Gastroesophageal sphincter (tissue), 4 donors: ENCODE results near the gene GSAP. TPM values are rescaled to one million over a fixed set of nuclear protein-coding genes. Genes with fewer than 3 reads are reported as not detected.

ENCODE experiments used
- ATAC-seq: fragments of 150-250 bp; one replicate; pipeline ENCODE4 v1.9.1; 2016; ENCODE audit warnings: mild to moderate bottlenecking, moderate library complexity
- H3K27ac ChIP-seq, 4 donors: fragments of 200-600 bp; sonication (generic) in 3 of 4; 1 replicate in 3 of 4; 2 replicates in 1 of 4; pipeline ENCODE4 v1.5.1; 2016 to 2019
- H3K27me3 ChIP-seq: fragments of 200-600 bp; sonication (generic); one replicate; pipeline ENCODE4 v1.5.1; 2019
- H3K36me3 ChIP-seq, 2 donors: fragments of 200-600 bp; sonication (generic); one replicate each; pipeline ENCODE4 v1.5.1; 2019; ENCODE audit warnings: control low read depth in 1 of 2
- H3K4me1 ChIP-seq, 3 donors: fragments of 200-600 bp; sonication (generic); 1 replicate in 2 of 3; 2 replicates in 1 of 3; pipeline ENCODE4 v1.5.1; 2016 to 2019; ENCODE audit warnings: control low read depth in 2 of 3
- H3K4me3 ChIP-seq, 2 donors: fragments of 200-600 bp; sonication (generic); one replicate each; pipeline ENCODE4 v1.5.1; 2019; ENCODE audit warnings: mild to moderate bottlenecking in 1 of 2, moderate library complexity in 1 of 2
- H3K9me3 ChIP-seq, 3 donors: fragments of 200-600 bp; sonication (generic); one replicate each; pipeline ENCODE4 v1.5.1; 2017 to 2019; ENCODE audit warnings: control low read depth in 2 of 3
- EP300 ChIP-seq: sonication (generic); formaldehyde crosslinking; IDR thresholded peaks from one replicate; pipeline ENCODE4 v1.6.1; 2017; ENCODE audit warnings: antibody characterized with exemption, mild to moderate bottlenecking
- POLR2A ChIP-seq, 2 donors: fragments of 450-650 bp; IDR thresholded peaks; one replicate each; pipeline ENCODE4 v1.6.1; 2017; ENCODE audit warnings: antibody characterized with exemption in 2 of 2, mild to moderate bottlenecking in 2 of 2, moderate library complexity in 1 of 2
- POLR2AphosphoS5 ChIP-seq: sonication (generic); formaldehyde crosslinking; IDR thresholded peaks from one replicate; pipeline ENCODE4 v1.6.1; 2017; ENCODE audit warnings: antibody characterized with exemption
- WGBS, 2 donors: methylation state at CpG; one replicate each; pipeline ENCODE4 v1.1.5; 2018; ENCODE audit warnings: low coverage in 1 of 2; 5-methylcytosine and 5-hydroxymethylcytosine counted together
- total RNA-seq, 4 donors: library from RNA; depleted of rRNA; stranded (reverse); fragments of >200 nt; gene quantifications; one replicate each; pipeline ENCODE4 v1.1.0, GENCODE V29; 2016
- TF ChIP-seq, protein P1 (sequence below), 4 experiments: fragments of 200-600 bp in 2 of 4; fragments of 450-650 bp in 2 of 4; sonication (generic) in 1 of 4; IDR thresholded peaks; one replicate each; pipeline ENCODE4 v1.5.1; 2017 to 2019; ENCODE audit warnings: antibody characterized with exemption in 4 of 4, mild to moderate bottlenecking in 2 of 4, moderate library complexity in 2 of 4

Gene GSAP
- total RNA-seq, 4 donors from 2014 or later, result 12.8 to 23.7 (median 15.5) TPM

DNA sequence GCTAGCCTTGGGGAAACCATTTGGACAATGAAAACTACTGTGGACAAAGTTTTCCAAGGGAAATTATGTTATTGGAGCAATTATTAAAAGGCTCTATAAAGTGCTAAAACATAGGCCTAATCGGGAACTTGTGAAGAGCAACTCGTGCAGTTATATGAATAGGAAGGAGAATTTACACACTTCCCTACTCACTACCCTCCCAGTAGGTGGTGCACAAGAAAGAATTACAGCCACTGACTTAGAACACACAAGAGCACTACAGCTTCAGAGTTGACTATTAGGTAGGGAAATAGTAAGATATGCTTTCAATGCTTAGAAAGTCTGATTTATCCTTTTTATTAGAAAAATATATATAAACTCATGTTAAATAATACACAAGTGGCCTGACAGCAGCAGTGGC lies 47.2 kb downstream of the GSAP start:
- 54 to 83% methylated on average over 2 of the region's 2 CpGs for WGBS, 2 donors
- H3K9me3 ChIP-seq, result no peaks in the 10 kb centered on the region
- no peaks in the 10 kb centered on the region for H3K4me1 ChIP-seq
- ATAC-seq, result no peak
- no peak for TF ChIP-seq EP300
- TF ChIP-seq, protein P1, sequence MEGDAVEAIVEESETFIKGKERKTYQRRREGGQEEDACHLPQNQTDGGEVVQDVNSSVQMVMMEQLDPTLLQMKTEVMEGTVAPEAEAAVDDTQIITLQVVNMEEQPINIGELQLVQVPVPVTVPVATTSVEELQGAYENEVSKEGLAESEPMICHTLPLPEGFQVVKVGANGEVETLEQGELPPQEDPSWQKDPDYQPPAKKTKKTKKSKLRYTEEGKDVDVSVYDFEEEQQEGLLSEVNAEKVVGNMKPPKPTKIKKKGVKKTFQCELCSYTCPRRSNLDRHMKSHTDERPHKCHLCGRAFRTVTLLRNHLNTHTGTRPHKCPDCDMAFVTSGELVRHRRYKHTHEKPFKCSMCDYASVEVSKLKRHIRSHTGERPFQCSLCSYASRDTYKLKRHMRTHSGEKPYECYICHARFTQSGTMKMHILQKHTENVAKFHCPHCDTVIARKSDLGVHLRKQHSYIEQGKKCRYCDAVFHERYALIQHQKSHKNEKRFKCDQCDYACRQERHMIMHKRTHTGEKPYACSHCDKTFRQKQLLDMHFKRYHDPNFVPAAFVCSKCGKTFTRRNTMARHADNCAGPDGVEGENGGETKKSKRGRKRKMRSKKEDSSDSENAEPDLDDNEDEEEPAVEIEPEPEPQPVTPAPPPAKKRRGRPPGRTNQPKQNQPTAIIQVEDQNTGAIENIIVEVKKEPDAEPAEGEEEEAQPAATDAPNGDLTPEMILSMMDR (IDR thresholded peaks at IDR 0.05), result no peak
- no peak for TF ChIP-seq POLR2AphosphoS5
- no peak for TF ChIP-seq POLR2A (IDR thresholded peaks at IDR 0.05)
- peaks cover 2 to 51% of the 10 kb centered on the region in 2 donors for H3K36me3 ChIP-seq
- H3K27ac ChIP-seq, result no peak overlapping the region
- H3K4me3 ChIP-seq, result no peak overlapping the region
- no peaks in the 10 kb centered on the region for H3K27me3 ChIP-seq

DNA sequence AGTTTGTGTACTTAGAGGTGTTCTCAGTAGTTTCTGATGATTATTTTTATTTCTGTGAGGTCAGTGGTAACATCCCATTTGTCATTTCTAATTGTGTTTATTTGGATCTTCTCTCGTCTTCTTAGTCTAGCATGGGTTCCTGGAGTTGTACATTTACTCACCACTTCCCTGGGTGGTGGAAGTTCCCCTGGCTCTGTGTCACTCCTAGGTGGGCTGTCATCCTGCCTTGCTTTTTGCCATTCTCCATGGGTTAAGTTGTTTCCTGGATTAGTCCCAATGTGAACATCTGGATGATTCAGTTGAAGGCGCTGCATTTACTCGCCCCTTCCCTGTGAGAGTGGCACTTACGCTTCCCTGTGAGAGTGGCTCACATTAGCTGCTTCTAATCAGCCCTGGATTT lies 48.2 kb downstream of the GSAP start:
- 97 to 100% methylated on average over 1 to 4 of the region's 4 CpGs for WGBS, 2 donors
- Histone ChIP-seq H3K4me3 (no peak overlapping the region), H3K27me3 (no peaks in the 10 kb centered on the region), H3K4me1 (no peaks in the 10 kb centered on the region), H3K27ac (no peak overlapping the region), H3K36me3 (peaks cover 2 to 41% of the 10 kb centered on the region in 2 donors), H3K9me3 (no peaks in the 10 kb centered on the region)
- TF ChIP-seq EP300, result no peak
- TF ChIP-seq, protein P1 (IDR thresholded peaks at IDR 0.05), result no peak
- TF ChIP-seq POLR2A (IDR thresholded peaks at IDR 0.05), result no peak
- no peak for TF ChIP-seq POLR2AphosphoS5
- ATAC-seq, result no peak

DNA sequence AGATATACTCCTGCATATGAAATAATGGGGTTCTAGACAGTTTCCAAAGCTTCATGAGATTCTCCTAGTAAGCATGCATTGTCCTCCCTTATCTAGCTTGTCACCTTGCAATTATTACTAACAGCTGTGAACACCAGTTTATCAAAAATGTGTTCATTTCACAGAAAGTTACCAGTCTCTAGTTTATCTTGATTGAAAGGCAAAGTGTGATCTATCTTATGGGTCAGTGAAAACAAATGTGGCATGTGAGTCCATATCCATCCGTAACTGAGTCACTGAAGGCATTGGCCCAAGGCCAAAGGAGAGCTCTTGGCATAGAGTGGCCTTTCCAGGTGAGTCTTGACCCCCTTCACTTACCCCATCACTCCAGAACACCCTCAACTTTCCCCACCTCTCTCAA lies 53.2 kb downstream of the GSAP start:
- Histone ChIP-seq H3K27ac (no peak overlapping the region), H3K36me3 (peaks cover 0 to 36% of the 10 kb centered on the region in 2 donors), H3K9me3 (no peaks in the 10 kb centered on the region), H3K4me3 (no peak overlapping the region), H3K4me1 (no peaks in the 10 kb centered on the region), H3K27me3 (no peaks in the 10 kb centered on the region)
- TF ChIP-seq EP300, result no peak
- TF ChIP-seq, protein P1 (IDR thresholded peaks at IDR 0.05), result no peak
- TF ChIP-seq POLR2A (IDR thresholded peaks at IDR 0.05), result no peak
- TF ChIP-seq POLR2AphosphoS5, result no peak
- no peak for ATAC-seq
- 60 to 79% methylated on average over 1 of the region's 1 CpG for WGBS, 2 donors

DNA sequence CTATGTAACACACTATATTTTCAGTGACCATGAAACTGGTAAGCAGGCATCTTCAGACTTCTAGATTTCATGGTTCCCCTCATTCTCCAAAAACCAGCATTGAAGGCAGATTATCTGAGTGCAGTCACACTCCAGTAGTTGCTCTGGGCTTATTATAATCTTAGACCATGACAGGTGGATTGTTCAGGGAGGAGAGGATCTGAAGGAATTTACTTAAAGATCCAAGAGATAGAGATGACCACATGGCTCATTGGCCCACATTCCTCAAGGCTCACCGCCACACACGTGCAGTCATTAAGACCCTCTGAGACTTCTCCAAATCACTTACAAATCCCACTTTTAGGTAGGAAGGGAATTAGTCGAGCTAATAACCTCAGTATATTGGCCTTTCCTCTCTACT lies 55.2 kb downstream of the GSAP start:
- H3K9me3 ChIP-seq, result no peaks in the 10 kb centered on the region
- no peak for ATAC-seq
- no peaks in the 10 kb centered on the region for H3K27me3 ChIP-seq
- H3K27ac ChIP-seq, result no peak overlapping the region
- H3K36me3 ChIP-seq, result peaks cover 0 to 44% of the 10 kb centered on the region in 2 donors
- H3K4me3 ChIP-seq, result no peak overlapping the region
- H3K4me1 ChIP-seq, result no peaks in the 10 kb centered on the region
- no peak for TF ChIP-seq POLR2AphosphoS5
- TF ChIP-seq, protein P1 (IDR thresholded peaks at IDR 0.05), result no peak
- 94 to 95% methylated on average over 3 of the region's 3 CpGs for WGBS, 2 donors

DNA sequence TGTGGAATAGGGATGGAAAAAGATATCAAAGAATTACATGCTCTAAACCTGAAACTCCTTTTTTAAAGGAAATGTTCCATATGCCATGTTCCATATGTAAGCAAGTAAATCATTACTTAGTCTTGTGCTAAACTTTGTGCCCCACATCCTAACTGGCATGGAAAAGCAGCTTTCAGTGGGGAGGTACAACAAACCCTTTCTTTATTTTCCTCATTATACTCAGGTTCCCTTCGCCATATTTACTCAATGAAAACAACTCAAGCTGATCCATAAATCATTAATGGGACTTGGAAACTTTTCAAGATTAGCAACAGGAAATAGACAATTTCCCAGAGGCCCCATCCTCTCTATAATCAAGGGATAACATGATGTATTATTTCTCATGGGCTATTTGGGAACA lies 56.0 kb downstream of the GSAP start:
- Histone ChIP-seq H3K9me3 (no peaks in the 10 kb centered on the region), H3K4me3 (no peak overlapping the region), H3K27me3 (no peaks in the 10 kb centered on the region), H3K4me1 (peaks cover 0 to under 1% (median 0%) of the 10 kb centered on the region in 3 donors), H3K36me3 (peaks cover 0 to 47% of the 10 kb centered on the region in 2 donors), H3K27ac (no peak overlapping the region)
- ATAC-seq, result no peak
- no peak for TF ChIP-seq EP300
- TF ChIP-seq POLR2AphosphoS5, result no peak
- TF ChIP-seq, protein P1 (IDR thresholded peaks at IDR 0.05), result no peak
- TF ChIP-seq POLR2A (IDR thresholded peaks at IDR 0.05), result no peak
- 80 to 100% methylated on average over 1 of the region's 1 CpG for WGBS, 2 donors
